HG03095 (cell line): Measurements from ENCODE around the gene ROCK2.

Experiments used
- ATAC-seq: cut with Tn5 transposase; IDR thresholded peaks from one replicate; pipeline ENCODE4 v1.9.1; 2021; ENCODE audit warnings: moderate library complexity; ENCODE audit not compliant: unreplicated experiment

ROCK2 gene

DNA sequence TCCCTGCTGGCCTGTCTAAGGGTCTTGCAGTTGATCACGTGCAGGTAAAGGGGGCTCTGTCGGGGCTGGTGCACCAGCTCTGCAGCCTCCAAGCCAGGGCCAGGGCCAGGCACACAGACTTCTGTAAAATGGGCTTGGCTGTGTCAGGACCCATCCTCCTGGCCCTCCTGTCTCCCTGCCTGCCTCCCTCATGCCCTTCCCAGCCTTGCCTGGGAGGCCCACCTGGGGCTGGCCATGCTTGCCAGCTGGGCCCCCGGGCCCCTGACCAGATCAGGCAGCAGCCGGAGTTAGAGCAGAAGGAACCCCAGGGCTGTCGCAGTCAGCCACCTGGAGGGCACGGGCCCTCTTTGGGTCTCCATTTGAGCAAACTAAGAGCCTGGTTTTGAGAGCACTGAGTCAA lies 187.1 kb downstream of the ROCK2 start:
- no peak for ATAC-seq

DNA sequence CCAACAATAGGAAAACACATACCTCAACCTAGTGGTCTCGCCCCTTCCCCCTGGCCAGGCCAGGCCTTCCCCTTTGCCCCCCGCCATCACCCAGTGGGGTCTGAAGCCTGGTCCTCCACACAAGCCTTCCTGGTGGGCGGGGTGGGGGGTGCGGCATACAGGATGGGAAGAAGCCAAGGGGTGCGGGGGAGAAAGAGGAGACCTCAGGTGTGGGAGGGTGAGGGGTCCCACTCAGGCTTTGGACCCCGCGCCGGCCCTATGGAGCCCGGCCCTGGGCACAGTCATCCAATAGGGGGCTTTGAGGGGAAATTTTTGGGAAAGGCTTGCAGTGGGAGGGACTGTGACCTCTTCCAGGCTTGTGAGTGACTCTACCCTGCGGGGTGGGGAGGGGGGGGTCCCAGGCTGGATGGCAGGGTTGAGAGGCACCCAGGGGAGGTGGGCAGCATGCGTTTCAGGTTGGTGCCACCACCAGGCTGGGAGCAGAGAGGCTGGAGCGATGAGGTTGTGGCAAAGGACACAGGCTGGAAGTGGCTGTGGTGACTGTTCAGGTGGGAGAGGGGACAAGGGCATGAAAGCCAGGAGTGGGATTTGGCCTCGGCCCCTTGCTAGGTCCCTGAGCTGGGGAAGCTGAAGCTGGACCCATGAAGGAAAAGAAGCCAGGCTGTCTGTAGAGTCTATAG lies 187.9 kb downstream of the ROCK2 start:
- ATAC-seq: no peak

DNA sequence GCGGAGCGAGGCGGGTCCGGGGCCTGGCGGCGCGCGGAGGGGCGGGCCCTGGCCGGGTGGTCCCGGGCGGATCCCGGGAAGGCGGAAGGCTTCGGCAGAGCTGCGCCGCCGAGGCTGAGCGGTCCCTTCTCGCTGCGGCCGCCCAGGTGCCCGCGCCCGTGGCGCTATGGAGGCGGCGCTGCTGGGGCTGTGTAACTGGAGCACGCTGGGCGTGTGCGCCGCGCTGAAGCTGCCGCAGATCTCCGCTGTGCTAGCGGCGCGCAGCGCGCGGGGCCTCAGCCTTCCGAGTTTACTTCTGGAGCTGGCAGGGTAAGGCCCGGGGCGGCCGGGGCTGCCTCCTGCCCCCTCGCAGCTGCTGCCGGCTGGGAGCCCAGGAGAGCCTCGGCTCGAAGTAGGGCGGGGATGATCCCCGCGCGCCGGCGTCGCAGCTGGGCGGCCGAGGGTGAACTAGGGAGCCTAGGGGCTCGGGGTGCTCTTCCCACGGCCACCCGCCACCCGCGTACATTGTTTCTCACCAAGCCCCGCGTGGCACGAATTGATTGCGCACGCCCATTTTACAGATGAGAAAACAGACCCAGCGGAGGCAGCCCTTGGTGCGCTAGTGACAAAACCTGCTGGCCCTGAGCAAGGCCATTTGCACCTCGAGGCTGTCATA lies 188.9 kb downstream of the ROCK2 start, which contains the start of gene SLC66A3:
SLC66A3 (plus strand) TSS at position 87 of the 655 bp plus-strand sequence; CDS start at position 167, 80 bp downstream.
- peak; percentile 74 for ATAC-seq

DNA sequence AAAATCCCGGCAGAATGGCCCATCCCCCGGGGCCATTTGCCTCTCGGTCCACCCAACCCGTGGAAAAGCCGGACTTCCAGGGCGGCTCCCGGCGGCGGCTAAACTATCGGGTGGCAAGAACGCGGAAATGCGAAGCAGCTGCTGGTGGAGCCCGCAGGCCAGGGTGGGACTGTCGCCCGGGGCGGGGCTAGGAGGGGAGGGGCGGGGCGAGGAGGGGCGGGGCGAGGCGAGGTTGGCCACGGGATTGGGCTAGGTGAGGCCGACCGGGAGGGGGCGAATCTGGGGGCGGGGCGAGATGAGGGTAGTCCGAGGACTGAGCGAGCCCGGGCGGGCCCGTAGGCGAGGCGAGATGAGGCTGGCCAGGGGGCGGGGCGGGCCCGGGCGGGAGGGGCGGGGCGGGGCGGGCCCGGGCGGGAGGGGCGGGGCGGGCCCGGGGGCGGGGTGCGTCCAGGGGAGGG lies 189.5 kb downstream of the ROCK2 start:
- ATAC-seq: peak; percentile 70

DNA sequence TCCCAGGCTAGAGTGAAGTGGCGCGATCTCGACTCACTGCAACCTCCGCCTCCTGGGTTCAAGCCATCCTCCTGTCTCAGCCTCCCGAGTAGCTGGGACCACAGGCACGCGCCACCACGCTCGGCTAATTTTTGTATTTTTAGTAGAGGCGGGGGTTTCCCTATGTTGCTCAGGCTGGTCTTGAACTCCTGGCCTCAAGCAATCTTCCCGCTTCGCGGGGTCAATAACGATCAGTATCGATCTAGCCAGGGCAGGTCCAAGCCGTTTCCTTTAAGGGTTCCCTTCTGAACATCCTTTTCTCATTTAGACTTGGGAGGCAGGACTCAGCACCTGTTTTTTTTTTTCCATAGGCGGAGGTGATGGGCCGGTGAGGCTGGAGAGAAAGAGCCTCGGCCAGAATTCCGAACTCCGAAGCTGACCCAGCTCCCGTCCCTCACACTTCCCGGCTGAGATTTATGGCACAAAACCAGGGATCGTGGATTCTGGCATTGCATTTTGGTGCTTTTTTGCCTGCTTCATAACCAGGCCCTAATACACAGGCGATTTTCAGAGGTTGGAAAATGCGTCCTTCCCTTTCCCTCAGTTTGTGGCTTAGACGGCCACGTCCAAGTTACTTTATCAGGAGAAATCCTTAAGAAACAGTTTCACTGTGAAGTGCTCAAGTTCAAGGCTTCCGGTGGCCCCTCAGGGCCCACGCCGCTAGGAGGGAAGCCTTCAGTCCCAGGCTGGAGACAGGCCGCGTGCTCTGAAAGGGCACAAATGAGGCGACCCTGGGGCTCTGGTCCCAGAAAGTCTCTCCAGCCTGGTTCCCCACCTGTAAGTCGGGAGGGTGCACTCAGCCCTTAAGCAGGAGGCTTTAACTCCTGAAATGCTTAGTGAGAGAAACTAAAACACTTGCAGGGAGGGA lies 190.2 kb downstream of the ROCK2 start:
- ATAC-seq: peak; percentile 12

DNA sequence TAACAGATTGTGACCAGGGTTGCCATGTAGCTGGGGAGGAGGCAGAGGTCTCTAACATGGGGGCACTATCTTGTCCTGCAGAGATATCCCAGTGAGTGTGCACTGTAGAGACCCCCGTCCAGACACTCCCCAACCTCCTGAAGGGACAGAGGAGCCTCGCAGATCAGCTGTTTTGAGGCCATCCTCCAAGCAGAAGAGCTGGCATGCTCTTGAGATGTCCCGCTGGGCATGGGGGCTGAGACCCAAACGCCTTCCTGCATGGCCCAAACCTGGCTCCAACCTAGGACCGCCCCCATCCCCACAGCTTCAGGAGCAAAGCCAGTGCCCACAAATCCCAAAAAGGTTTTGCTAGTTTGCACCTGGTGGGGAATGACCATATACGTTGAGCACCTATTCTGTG lies 191.8 kb downstream of the ROCK2 start:
- ATAC-seq: no peak

DNA sequence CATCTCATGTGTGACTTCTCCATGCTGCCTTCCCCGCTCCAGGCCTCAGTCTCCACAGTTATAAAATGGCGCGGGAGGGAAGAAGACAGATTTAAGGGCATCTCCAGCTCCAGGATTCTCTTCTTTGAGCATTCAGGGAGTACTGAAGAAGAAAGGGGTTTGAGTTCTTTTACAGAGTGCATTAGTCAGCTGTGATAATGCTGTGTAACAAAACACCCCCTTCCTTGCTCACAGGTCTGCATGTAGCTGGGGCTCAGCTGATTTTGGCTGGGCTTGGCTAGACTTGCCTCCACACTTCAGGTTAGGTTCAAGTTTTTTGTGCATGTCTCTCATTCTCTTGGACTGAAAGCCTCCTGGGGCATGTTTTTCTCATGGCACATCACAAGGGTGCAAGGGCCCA lies 197.2 kb downstream of the ROCK2 start:
- ATAC-seq: no peak

DNA sequence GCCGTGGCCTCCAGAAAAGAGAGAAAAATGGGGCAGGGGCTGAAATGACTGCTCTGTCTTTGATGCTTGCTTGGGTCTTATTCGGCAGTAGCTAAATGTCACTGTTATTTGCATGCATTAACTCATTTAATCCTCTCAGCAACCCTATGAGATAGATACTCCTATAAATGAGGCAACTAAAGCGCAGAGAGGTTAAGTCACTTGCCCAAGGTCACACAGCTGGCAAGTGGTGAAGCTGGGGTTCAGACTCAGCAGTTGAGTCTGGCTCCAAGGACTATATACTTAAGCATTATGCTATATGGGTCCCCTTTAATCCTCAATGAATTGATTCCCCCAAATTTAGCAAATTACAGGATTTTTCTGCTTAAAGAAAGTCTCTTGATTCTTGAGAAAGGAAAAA lies 198.4 kb downstream of the ROCK2 start:
- ATAC-seq: no peak

DNA sequence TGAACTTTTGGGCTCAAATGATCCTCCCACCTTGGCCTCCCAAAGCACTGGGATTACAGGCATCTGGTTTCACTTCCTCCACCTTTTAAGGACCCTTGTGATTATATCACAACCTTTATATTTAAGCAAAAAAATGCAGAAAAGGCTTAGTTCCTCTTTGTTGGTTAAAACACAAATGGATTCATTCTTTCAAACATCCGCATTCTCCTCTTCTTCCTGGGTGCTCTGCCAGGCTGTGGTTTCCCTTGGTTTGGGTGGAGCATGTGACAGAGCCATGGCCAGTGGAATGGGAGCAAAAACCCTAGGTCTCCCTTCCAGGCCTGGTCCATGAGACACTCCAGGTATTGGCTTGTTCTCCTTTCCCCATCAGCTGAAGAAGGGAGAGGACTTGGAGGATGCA lies 199.1 kb downstream of the ROCK2 start:
- no peak for ATAC-seq

DNA sequence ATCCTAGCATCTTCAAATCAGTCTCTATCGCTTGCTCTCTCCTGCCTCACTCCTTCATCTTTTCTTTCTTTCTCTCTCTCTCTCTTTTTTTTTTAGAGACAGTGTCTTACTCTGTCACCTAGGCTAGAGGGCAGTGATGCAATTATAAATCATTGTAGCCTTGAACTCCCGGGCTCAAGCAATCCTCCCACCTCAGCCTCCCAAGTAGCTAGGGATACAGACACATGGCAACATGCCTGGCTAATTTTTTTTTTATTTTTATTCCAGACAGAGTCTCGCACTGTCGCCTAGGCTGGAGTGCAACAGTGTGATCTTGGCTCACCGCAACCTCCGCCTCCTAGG lies 199.7 kb downstream of the ROCK2 start:
- no peak for ATAC-seq

DNA sequence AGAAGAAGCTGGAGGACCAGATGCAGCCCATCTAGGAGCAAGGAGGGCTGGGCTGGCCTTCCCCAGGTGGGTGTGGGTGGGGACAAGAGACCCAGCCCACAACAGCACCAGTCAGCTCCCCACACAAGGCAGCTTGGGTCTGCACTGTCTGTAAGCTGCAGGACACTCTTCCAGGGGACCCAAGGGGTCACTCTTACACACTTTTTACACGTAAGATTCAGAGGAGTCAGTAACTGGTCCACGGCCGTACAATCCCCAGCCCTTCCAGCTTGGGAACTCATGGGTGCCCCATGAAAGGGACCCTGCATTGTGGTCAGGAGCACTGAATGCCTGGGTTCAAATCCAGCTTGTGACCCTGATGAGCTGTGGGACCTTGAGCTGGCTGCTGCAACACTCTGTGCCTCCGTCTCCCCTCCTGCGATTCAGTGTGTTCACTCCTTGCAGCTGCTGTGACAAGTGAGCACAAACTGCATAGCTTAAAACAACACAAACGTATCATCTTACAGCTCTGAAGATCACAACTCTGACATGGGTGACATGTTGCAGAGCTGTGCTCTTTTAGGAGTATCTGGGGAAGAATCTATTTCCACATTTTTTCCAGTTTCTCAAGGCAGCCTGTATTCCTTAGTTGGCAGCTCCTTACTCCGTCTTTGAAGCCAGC lies 200.2 kb downstream of the ROCK2 start:
- ATAC-seq: no peak

DNA sequence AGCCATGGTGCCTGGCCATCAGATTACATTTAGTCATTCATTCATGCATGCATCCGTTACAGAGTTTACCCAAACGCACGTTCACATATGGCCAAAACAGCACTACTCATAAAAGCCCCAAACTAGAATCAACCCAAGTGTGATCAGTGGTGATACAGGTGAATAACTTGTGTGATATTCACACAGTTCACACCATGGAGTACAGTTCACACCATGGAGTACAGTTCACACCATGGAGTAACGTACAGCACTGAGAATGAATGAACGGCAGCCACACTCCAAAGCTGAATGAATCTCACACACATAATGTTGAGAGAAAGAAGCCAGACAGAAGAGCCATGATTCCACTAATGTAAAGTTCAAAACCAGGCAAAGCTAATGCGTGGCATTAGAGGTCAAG lies 201.4 kb downstream of the ROCK2 start:
- ATAC-seq: no peak

DNA sequence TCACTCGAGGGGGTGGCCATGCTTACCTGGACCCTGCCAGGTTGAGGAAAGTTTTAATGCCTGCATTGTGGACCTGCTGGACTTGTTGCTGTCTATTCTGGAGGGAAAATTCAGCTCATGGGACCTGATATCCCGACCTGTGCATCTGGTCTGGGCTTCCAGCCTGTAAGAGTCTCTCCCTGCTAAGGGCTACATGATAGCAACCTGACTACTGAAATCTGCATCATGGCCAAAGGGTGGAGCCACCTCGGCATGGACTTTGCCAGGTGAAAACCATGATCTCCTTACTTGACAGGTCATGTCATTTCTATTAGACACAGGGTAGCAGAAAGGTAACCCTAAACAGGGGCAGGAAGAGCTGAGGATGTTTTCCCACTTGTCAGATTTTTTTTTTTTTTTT lies 202.1 kb downstream of the ROCK2 start:
- no peak for ATAC-seq

DNA sequence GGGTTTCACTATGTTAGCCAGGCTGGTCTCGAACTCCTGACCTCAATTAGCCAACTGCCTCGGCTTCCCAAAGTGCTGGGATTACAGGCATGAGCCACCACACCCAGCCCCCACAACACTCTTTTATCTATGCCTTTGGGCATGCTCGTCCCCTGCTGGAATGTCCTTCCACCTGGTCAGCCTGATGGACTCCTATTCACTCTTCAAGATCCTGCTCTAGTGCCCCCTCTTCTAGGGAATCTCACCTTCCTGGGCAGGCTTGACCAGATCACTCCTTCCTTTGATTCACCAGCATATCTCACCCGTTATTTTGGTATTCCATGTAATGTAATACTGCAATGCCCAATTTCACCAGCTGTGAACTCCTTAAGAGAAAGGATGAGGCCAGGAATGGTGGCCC lies 203.1 kb downstream of the ROCK2 start:
- ATAC-seq: no peak

DNA sequence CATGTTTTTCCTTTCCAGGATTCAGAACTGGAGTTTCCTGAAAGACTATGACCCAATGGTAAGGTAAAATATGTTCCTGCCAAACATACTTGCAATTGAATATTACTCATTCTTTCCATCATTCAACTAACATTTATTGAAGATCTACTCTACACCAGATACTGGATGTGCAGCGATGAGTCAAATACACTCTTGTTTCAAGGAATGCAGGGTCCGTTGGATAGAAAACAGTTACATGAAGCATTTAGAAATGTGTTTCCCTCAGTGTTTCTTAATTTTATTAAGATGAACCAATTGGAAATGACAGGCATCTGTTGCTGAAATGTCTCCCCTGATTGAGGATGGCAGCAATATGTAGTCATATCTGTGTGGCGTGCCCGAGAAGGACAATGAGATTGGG lies 203.9 kb downstream of the ROCK2 start:
- ATAC-seq: no peak

DNA sequence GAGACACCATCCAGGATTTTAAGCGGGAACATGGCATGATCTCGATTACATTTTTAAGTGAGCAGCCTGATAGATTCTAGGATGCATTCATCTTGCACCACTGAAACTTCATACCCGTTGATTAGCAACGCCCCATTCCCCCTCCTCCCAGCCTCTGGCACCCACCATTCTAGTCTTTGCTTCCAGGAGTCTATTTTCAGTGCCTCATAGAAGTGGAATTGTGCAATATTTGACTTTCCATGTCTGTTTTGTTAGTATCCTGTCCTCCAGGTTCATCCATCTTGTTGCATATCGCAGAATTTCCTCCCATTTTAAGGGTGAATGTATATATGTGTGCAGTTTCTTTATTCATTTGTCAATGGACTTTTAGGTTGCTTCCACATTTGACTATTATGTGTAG lies 210.1 kb downstream of the ROCK2 start:
- ATAC-seq: no peak

DNA sequence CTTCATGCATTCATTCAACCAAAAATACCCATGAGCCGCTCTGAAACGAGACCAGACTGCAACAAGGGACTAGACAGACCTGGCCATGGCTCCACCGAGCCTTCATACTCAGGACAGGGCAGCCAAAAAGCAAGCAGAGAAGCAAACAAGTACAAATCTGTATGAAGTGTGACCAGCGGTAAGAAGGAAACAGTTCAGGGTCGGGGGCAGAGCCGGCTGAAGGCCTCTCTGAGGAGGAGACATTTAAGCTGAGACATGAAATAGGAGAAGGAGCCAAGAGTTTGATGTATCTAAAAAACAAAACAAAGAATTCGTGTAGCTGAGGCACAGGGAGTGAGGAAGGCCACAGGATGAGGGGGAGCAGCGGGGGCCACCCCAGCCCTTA lies 210.5 kb downstream of the ROCK2 start:
- no peak for ATAC-seq

DNA sequence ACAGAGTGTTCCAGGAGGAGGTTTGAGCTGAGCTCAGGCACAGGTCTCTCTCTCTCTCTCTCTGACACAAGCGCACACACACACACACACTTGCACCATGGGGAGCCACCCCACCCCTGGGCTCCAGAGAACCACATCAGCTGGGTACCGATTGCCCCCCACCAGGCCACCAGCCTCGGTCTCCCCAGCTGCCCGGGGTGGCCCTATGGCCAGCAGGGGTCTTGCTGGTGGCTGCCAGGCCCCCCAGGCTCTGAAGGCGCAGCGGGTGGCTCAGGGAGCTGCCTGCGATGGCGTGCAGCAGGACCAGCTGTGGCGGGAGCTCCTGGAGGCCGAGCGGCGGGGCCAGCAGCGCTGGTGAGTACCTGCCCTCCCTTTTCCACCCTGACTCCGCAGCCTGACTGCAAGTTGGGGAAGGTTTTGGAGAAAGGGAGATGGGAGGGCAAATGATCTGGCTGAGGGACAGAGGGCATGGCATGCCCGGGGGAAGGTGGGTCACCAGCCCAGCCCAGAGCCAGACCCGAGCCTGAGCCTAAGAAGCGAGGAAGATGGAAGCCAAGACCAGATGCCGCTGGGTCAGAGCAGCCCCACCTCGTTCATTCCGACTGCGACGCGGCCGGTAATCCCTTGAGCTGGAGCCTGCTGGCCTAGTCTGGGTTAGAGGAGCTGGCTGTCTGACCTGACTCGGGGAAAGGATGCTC lies 211.0 kb downstream of the ROCK2 start:
- ATAC-seq: no peak

DNA sequence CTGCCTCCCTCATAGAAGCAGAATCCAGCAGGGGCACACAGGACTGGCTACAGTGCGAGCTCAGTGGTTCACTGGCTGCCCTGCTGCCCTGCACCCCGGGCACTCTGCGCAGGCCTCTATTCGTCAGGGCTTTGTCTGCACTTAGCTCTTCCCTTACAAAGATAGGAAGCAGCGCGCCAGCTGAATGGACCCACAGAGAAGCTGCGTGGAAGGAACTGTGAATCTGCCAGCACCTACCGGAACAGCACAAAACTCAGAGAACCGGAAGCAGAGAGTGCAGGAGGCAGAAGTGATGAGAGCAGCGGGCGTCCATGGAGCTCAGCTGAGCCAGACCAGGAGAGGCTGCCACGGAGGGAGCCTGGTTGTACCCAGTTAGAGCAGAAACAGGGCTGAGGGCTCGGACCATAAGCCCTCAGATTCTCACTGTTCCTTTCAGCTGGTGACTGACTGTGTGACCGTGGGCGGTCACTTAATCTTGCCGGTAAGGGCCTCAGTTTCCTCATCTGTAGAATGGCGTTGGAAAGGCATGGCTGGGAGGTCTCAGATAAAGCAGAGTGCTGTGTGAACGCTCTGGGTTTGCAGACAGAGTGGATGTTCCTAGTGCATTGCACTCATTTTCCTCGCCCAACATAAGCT lies 212.3 kb downstream of the ROCK2 start:
- no peak for ATAC-seq
